SK-N-SH (cell line): ENCODE results near the gene ZNF700. TPM values are rescaled to one million over a fixed set of nuclear protein-coding genes. Genes with fewer than 3 reads are reported as not detected.
A peak's percentile ranks its signal among the peaks of the same experiment; 100 is the strongest.

ENCODE experiments used
- CTCF ChIA-PET: fragments of 300-600, 350-600 bp; formaldehyde crosslinking; extraction: SDS; loops from one replicate; lab custom pipeline; 2021; lab: Yijun Ruan, JAX
- POLR2A ChIA-PET: fragments of 350-600 bp; sonication (Branson Sonifier 250); formaldehyde crosslinking; extraction: SDS; loops from one replicate; lab custom pipeline; 2020; ENCODE audit warnings: antibody characterized with exemption, inconsistent platforms; lab: Yijun Ruan, JAX
- DNase-seq: peaks from one replicate; pipeline ENCODE4 v3.0.0; 2012
- H2AFZ ChIP-seq: fragments of 200-600 bp; sonication (generic); 2 replicates; pipeline ENCODE4 v1.8.1; 2016; ENCODE audit warnings: antibody characterized with exemption, mild to moderate bottlenecking, low read depth
- H3F3A ChIP-seq: fragments of 200-600 bp; sonication (generic); replicated peaks from 2 replicates; pipeline ENCODE3; 2016; ENCODE audit warnings: antibody characterized with exemption, mild to moderate bottlenecking; ENCODE audit not compliant: insufficient read depth
- H3K27ac ChIP-seq, 2 experiments: fragments of 200-500 bp in 1 of 2; fragments of 200-600 bp in 1 of 2; sonication (Bioruptor generic) in 1 of 2; sonication (generic), shearing (Covaris generic) in 1 of 2; 2 replicates each; pipeline versions ENCODE4 v1.5.1 to v1.6.1; 2014 to 2016; ENCODE audit warnings: low read depth in 2 of 2, inconsistent platforms in 1 of 2, low read length in 1 of 2, mild to moderate bottlenecking in 1 of 2, mixed read lengths in 1 of 2
- H3K27me3 ChIP-seq: fragments of 200-600 bp; sonication (generic), shearing (Covaris generic); 2 replicates; pipeline ENCODE4 v1.6.1; 2016; ENCODE audit warnings: mixed run types; ENCODE audit not compliant: insufficient read depth
- H3K36me3 ChIP-seq, 2 experiments: fragments of 200-500 bp in 1 of 2; fragments of 200-600 bp in 1 of 2; sonication (Bioruptor generic) in 1 of 2; sonication (generic) in 1 of 2; replicated peaks in 1 of 2; 2 replicates each; pipeline versions ENCODE3 to v1.5.1; 2014 to 2016; ENCODE audit warnings: low read length in 1 of 2, mild to moderate bottlenecking in 1 of 2; ENCODE audit not compliant: insufficient read depth in 2 of 2, control insufficient read depth in 1 of 2
- H3K4me1 ChIP-seq, 2 experiments: fragments of 200-500 bp in 1 of 2; fragments of 200-600 bp in 1 of 2; sonication (Bioruptor generic) in 1 of 2; sonication (generic), shearing (Covaris generic) in 1 of 2; 2 replicates each; pipeline versions ENCODE4 v1.5.1 to v1.6.1; 2014 to 2016; ENCODE audit warnings: low read depth in 1 of 2, low read length in 1 of 2, mixed run types in 1 of 2; ENCODE audit not compliant: insufficient read depth in 2 of 2, control insufficient read depth in 1 of 2
- H3K4me2 ChIP-seq: fragments of 200-600 bp; sonication (generic), shearing (Covaris generic); 2 replicates; pipeline ENCODE4 v1.6.1; 2017; ENCODE audit warnings: mixed run types
- H3K4me3 ChIP-seq, 2 experiments: fragments of 200-500 bp in 1 of 2; fragments of 200-600 bp in 1 of 2; sonication (Bioruptor generic) in 1 of 2; sonication (generic), shearing (Covaris generic) in 1 of 2; 2 replicates each; pipeline versions ENCODE4 v1.5.1 to v1.8.1; 2014 to 2016; ENCODE audit warnings: low read depth in 2 of 2, inconsistent platforms in 1 of 2, low read length in 1 of 2, mild to moderate bottlenecking in 1 of 2, mixed read lengths in 1 of 2, moderate library complexity in 1 of 2
- H3K79me2 ChIP-seq: fragments of 200-600 bp; sonication (generic); 2 replicates; pipeline ENCODE4 v1.8.1; 2017; ENCODE audit warnings: mild to moderate bottlenecking; ENCODE audit not compliant: insufficient read depth
- H3K9ac ChIP-seq: fragments of 200-600 bp; sonication (generic); 2 replicates; pipeline ENCODE4 v1.6.1; 2017; ENCODE audit warnings: mixed run types
- H3K9me2 ChIP-seq: fragments of 200-600 bp; sonication (generic); 2 replicates; pipeline ENCODE4 v1.6.1; 2017; ENCODE audit warnings: mixed run types
- H3K9me3 ChIP-seq: fragments of 200-600 bp; sonication (generic); 2 replicates; pipeline ENCODE4 v1.6.1; 2017; ENCODE audit warnings: mixed run types, mild to moderate bottlenecking, moderate library complexity
- H4K20me1 ChIP-seq: fragments of 200-600 bp; sonication (generic); 2 replicates; pipeline ENCODE4 v1.6.1; 2017; ENCODE audit warnings: mild to moderate bottlenecking, mixed run types; ENCODE audit not compliant: insufficient read depth
- CTCF ChIP-seq: fragments of 200-600 bp; sonication (generic); IDR thresholded peaks from 2 replicates; pipeline ENCODE4 v1.6.1; 2017; ENCODE audit warnings: antibody characterized with exemption, mild to moderate bottlenecking, moderate library complexity
- ELF1 ChIP-seq: IDR thresholded peaks from 2 replicates; pipeline ENCODE4 v1.4.0; 2012
- EZH2phosphoT487 ChIP-seq: fragments of 200-600 bp; sonication (generic); IDR thresholded peaks from 2 replicates; pipeline ENCODE4 v1.6.1; 2017; ENCODE audit warnings: low read depth, mixed run types, mild to moderate bottlenecking, antibody characterized with exemption, moderate library complexity, borderline replicate concordance
- FOSL2 ChIP-seq: IDR thresholded peaks from 2 replicates; pipeline ENCODE4 v1.4.0; 2012; ENCODE audit warnings: low read depth, mild to moderate bottlenecking, moderate library complexity, borderline replicate concordance
- FOXJ3 ChIP-seq: sonication (generic); formaldehyde crosslinking; IDR thresholded peaks from 2 replicates; pipeline ENCODE4 v1.5.1; 2020; ENCODE audit warnings: mild to moderate bottlenecking, missing genetic modification reagents
- FOXM1 ChIP-seq: IDR thresholded peaks from 2 replicates; pipeline ENCODE4 v1.4.0; 2012; ENCODE audit warnings: low read depth, mild to moderate bottlenecking
- IRF3 ChIP-seq: fragments of 150-350 bp; IDR thresholded peaks from 2 replicates; pipeline ENCODE4 v1.6.1; 2016; ENCODE audit warnings: mild to moderate bottlenecking, low read depth, low read length
- JUND ChIP-seq: IDR thresholded peaks from 2 replicates; pipeline ENCODE4 v1.4.0; 2012
- MXI1 ChIP-seq: IDR thresholded peaks from 2 replicates; pipeline ENCODE4 v1.6.1; 2012; ENCODE audit warnings: mild to moderate bottlenecking, low read depth, low read length, improper control_type of control experiment
- PBX3 ChIP-seq: IDR thresholded peaks from 2 replicates; pipeline ENCODE4; 2012
- POLR2AphosphoS5 ChIP-seq: IDR thresholded peaks from 2 replicates; pipeline ENCODE4 v1.6.1; 2012; ENCODE audit warnings: low read depth, low read length
- RAD21 ChIP-seq: IDR thresholded peaks from 2 replicates; pipeline ENCODE4 v1.6.1; 2012; ENCODE audit warnings: mild to moderate bottlenecking, low read length
- RFX5 ChIP-seq: IDR thresholded peaks from 2 replicates; pipeline ENCODE4 v1.6.1; 2012; ENCODE audit warnings: mild to moderate bottlenecking, improper control_type of control experiment, low read length
- SIN3A ChIP-seq: IDR thresholded peaks from 2 replicates; pipeline ENCODE4 v1.6.1; 2012; ENCODE audit warnings: low read depth, mild to moderate bottlenecking, low read length, moderate library complexity, borderline replicate concordance
- TAF1 ChIP-seq: IDR thresholded peaks from 2 replicates; pipeline ENCODE4 v1.6.1; 2012; ENCODE audit warnings: low read depth, mild to moderate bottlenecking, low read length, moderate library complexity, borderline replicate concordance
- TEAD4 ChIP-seq: IDR thresholded peaks from 2 replicates; pipeline ENCODE4 v1.4.0; 2012; ENCODE audit warnings: mild to moderate bottlenecking, borderline replicate concordance; ENCODE audit not compliant: insufficient read depth
- USF1 ChIP-seq: IDR thresholded peaks from 2 replicates; pipeline ENCODE4 v1.4.0; 2012; ENCODE audit warnings: low read depth, borderline replicate concordance
- WGBS: methylation state at CpG from one replicate; pipeline ENCODE4 v1.1.6; 2017; ENCODE audit warnings: low lambda C conversion rate; 5-methylcytosine and 5-hydroxymethylcytosine counted together
- polyA plus RNA-seq, 3 experiments: library from polyadenylated mRNA; depleted of rRNA; stranded (reverse); fragments of >200 nt; gene quantifications; 2 replicates each; pipeline ENCODE4 v1.2.3, GENCODE V29; 2012

ZNF700 gene
- polyA plus RNA-seq, 1 of the 3 experiments (the other 2 are of a cell fraction), result 3.5 TPM

- no peak overlapping the region for H3K9ac ChIP-seq
- ChIA-PET POLR2A (no interaction called here), CTCF (interaction anchor here (0.9 to 1.5 kb wide), 3 partner anchors 19 to 185 kb away, joined by 3 to 9 read pairs (median 3); partner anchors contain the start of genes ZNF20 and ZNF763)
- DNase-seq, result no peak
- H3K4me3 ChIP-seq, result no peak overlapping the region
- no peak overlapping the region for H2AFZ ChIP-seq
- no peaks in the 10 kb centered on the region for H3K9me2 ChIP-seq
- H3K27me3 ChIP-seq, result no peaks in the 10 kb centered on the region
- no peak for TF ChIP-seq MXI1
- TF ChIP-seq FOSL2, result no peak
- no peak for TF ChIP-seq USF1
- no peak for TF ChIP-seq FOXJ3
- TF ChIP-seq SIN3A, result no peak
- TF ChIP-seq JUND, result no peak
- no peak for TF ChIP-seq EZH2phosphoT487
- peaks cover 0 to 3% of the 10 kb centered on the region in 2 experiments for H3K36me3 ChIP-seq
- no peak overlapping the region for H3K27ac ChIP-seq
- H3K79me2 ChIP-seq, result no peaks in the 10 kb centered on the region
- H3F3A ChIP-seq, result no peaks in the 10 kb centered on the region
- no peak overlapping the region for H3K4me2 ChIP-seq
- no peaks in the 10 kb centered on the region for H4K20me1 ChIP-seq
- H3K4me1 ChIP-seq, result no peaks in the 10 kb centered on the region
- 72% methylated on average over 4 of the region's 4 CpGs for WGBS
- peaks cover 23% of the 10 kb centered on the region; the same call in 1 of the 2 replicates for H3K9me3 ChIP-seq
Observed at GRCh38 chr19:11982526-11982925, 57.6 kb downstream of the ZNF700 start.

- Histone ChIP-seq H3K9me3 (peaks cover 12% of the 10 kb centered on the region; the same call in 1 of the 2 replicates), H3K9ac (no peak overlapping the region), H3K4me2 (no peak overlapping the region), H3K9me2 (no peaks in the 10 kb centered on the region), H3K36me3 (peaks cover 2 to 7% of the 10 kb centered on the region in 2 experiments), H4K20me1 (no peaks in the 10 kb centered on the region), H3F3A (no peaks in the 10 kb centered on the region), H3K27ac (no peak overlapping the region), H3K4me3 (no peak overlapping the region), H3K79me2 (peaks cover 7% of the 10 kb centered on the region; the same call in 1 of the 2 replicates), H2AFZ (no peak overlapping the region), H3K4me1 (no peaks in the 10 kb centered on the region; a peak in 1 of 4 replicates), H3K27me3 (no peaks in the 10 kb centered on the region)
- TF ChIP-seq ELF1 (no peak), FOXM1 (no peak), TAF1 (no peak), IRF3 (no peak), RAD21 (no peak), RFX5 (no peak), CTCF (no peak), POLR2AphosphoS5 (no peak), SIN3A (no peak), EZH2phosphoT487 (no peak), TEAD4 (no peak), PBX3 (no peak)
- 43% methylated on average over 5 of the region's 5 CpGs for WGBS
- ChIA-PET CTCF (interaction anchor here (0.9 to 8.1 kb wide), 6 partner anchors 21 to 186 kb away, joined by 3 to 94 read pairs (median 7); partner anchors contain the start of genes ZNF20, ZNF491 and ZNF763), POLR2A (no interaction called here)
- peak; percentile 27 for DNase-seq
Observed at GRCh38 chr19:11984986-11985385, 60.1 kb downstream of the ZNF700 start.
